Transverse colon (tissue), 4 donors: Measurements from ENCODE around the gene NENF. TPM values are rescaled to one million over a fixed set of nuclear protein-coding genes. Genes with fewer than 3 reads are reported as not detected.
A peak's percentile ranks its signal among the peaks of the same experiment; 100 is the strongest.

Experiments
- DNase-seq: peaks from one replicate; pipeline ENCODE4 v3.0.0-alpha.2; 2019
- H3K27ac ChIP-seq, 4 donors: fragments of 200-600 bp; sonication (generic); 2 replicates each; pipeline ENCODE4 v1.5.1; 2016 to 2018; ENCODE audit warnings: inconsistent platforms in 4 of 4
- H3K27me3 ChIP-seq: fragments of 200-600 bp; sonication (generic); 2 replicates; pipeline ENCODE4 v1.5.1; 2017; ENCODE audit warnings: inconsistent platforms
- H3K36me3 ChIP-seq, 4 donors: fragments of 200-600 bp; sonication (generic); 2 replicates each; pipeline ENCODE4 v1.5.1; 2017 to 2019; ENCODE audit warnings: inconsistent platforms in 4 of 4
- H3K4me1 ChIP-seq, 4 donors: fragments of 200-600 bp; sonication (generic); 2 replicates each; pipeline ENCODE4 v1.5.1; 2017 to 2020; ENCODE audit warnings: inconsistent platforms in 4 of 4
- H3K4me3 ChIP-seq, 4 donors: fragments of 200-600 bp; sonication (generic); 1 replicate in 1 of 4; 2 replicates in 3 of 4; pipeline versions ENCODE4 v1.5.1 to v1.6.1; 2017 to 2019; ENCODE audit warnings: inconsistent platforms in 4 of 4
- H3K9me3 ChIP-seq, 2 donors: fragments of 200-600 bp; sonication (generic); 2 replicates each; pipeline ENCODE4 v1.5.1; 2017 to 2019; ENCODE audit warnings: inconsistent platforms in 2 of 2
- EP300 ChIP-seq: sonication (generic); formaldehyde crosslinking; IDR thresholded peaks from one replicate; pipeline ENCODE4 v1.6.1; 2017; ENCODE audit warnings: antibody characterized with exemption, low read depth
- POLR2A ChIP-seq: fragments of 450-650 bp; IDR thresholded peaks from one replicate; pipeline ENCODE4 v1.6.1; 2016; ENCODE audit warnings: antibody characterized with exemption, mild to moderate bottlenecking, moderate library complexity
- POLR2AphosphoS5 ChIP-seq, 3 donors: sonication (generic); formaldehyde crosslinking; IDR thresholded peaks; one replicate each; pipeline ENCODE4 v1.6.1; 2016; ENCODE audit warnings: antibody characterized with exemption in 3 of 3
- WGBS, 2 donors: methylation state at CpG; one replicate each; pipeline ENCODE4 v1.1.5; 2018; ENCODE audit warnings: low coverage in 1 of 2; 5-methylcytosine and 5-hydroxymethylcytosine counted together
- in situ Hi-C, 4 donors: fragments of 200-750 bp; cut with MboI; loops; one replicate each; pipeline versions ENCODE4 v1.15.0 to v1.15.1; 2017; ENCODE audit warnings: low sequenced_read_pairs in 3 of 4, low pct_ligation_motif_present in 1 of 4, low pct_unique_long_range_greater_than_20kb in 1 of 4
- intact Hi-C: fragments of 100-400 bp; cut with DNase I; formaldehyde crosslinking; loops from one replicate; pipeline ENCODE4 v1.15.1; 2023; ENCODE audit warnings: low total_unique reads
- total RNA-seq, 4 donors: library from RNA; depleted of rRNA; stranded (reverse); fragments of >200 nt; gene quantifications; one replicate each; pipeline ENCODE4 v1.1.0, GENCODE V29; 2016
- TF ChIP-seq, protein P1 (sequence below), 5 experiments: fragments of 200-600 bp in 3 of 5; fragments of 450-650 bp in 2 of 5; sonication (generic) in 3 of 5; IDR thresholded peaks; 1 replicate in 2 of 5; 2 replicates in 3 of 5; pipeline ENCODE4 v1.5.1; 2016 to 2017; ENCODE audit warnings: antibody characterized with exemption in 5 of 5, inconsistent platforms in 3 of 5, mild to moderate bottlenecking in 2 of 5, moderate library complexity in 1 of 5

The NENF gene
- total RNA-seq, 4 donors from 2014 or later, result 24.2 to 91.5 (median 35.7) TPM

DNA sequence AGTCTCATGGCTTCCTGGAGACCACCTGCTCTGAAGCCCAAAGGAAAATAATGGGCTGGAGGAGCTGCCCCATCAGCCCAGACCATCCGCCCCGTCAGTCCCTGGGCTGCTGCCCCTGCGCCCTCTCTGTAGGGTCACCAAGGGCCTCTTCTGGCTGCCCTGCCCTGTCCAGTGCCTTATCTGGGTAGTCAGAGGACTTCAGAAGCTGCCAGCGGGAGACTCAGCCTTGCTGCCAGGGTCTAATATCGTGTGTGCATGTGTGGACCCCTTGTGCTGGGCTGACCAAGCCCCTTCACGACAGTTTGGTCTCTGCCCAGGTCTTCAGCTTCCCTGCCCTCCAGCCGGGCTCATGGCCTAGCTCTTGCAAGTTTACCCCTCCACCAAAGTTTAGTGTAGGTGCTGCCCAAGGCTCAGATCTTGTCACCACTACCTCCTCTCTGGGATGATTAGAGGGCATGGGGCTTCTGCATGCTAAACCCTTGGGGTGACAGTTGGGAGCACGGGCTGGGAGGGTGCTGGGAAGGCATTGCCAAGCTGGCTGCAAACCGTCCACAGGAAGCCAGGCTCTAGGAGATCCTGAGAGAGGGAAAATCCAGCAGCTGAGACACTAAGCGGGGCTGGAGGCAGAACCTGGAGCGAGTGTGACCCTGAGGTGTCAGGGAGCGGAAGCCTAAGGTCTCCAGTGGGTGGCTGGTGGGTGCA is 20.6 kb downstream of the NENF start:
- 89% methylated on average over 12 of the region's 12 CpGs; no CpG with 5 or more reads in 1 of the 2 donors for WGBS, 2 donors
- no peaks in the 10 kb centered on the region for H3K27me3 ChIP-seq
- TF ChIP-seq, protein P1, sequence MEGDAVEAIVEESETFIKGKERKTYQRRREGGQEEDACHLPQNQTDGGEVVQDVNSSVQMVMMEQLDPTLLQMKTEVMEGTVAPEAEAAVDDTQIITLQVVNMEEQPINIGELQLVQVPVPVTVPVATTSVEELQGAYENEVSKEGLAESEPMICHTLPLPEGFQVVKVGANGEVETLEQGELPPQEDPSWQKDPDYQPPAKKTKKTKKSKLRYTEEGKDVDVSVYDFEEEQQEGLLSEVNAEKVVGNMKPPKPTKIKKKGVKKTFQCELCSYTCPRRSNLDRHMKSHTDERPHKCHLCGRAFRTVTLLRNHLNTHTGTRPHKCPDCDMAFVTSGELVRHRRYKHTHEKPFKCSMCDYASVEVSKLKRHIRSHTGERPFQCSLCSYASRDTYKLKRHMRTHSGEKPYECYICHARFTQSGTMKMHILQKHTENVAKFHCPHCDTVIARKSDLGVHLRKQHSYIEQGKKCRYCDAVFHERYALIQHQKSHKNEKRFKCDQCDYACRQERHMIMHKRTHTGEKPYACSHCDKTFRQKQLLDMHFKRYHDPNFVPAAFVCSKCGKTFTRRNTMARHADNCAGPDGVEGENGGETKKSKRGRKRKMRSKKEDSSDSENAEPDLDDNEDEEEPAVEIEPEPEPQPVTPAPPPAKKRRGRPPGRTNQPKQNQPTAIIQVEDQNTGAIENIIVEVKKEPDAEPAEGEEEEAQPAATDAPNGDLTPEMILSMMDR (IDR thresholded peaks at IDR 0.05), result no peak
- TF ChIP-seq POLR2A (no peak), EP300 (no peak), POLR2AphosphoS5 (IDR thresholded peaks at IDR 0.05) (no peak)
- H3K4me1 ChIP-seq, result peaks cover 0 to 14% (median 3%) of the 10 kb centered on the region in 4 donors
- H3K9me3 ChIP-seq, result no peaks in the 10 kb centered on the region
- DNase-seq, result no peak
- intact Hi-C loops (no loop called here), in situ Hi-C loops (loop anchor here (10.0 to 25.0 kb wide), 5 partner anchors 79 to 766 kb away; partner anchors contain the start of gene NEK2 (in 1 of the 4))
- H3K36me3 ChIP-seq, result no peaks in the 10 kb centered on the region
- H3K4me3 ChIP-seq, result no peak overlapping the region
- H3K27ac ChIP-seq, result no peak overlapping the region

DNA sequence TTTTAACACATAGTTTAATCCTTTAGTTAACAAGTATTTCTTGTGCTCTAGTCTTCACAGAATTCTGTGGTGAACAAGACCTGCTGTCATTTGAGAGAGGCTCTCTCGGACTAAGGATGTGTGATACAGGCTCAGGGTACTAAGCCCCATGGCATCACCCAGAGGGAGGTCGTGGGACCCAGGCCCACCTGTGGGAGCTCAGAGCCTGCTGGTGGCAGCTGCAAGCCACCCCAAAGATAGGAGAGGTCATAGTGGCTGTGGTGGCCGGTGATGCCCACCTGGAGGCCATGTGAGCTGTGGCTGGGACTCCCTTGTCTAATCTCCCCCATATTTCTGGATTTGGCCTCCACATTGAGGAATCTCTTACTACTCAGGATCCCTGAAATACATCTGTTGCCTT is 22.0 kb downstream of the NENF start:
- no peak overlapping the region for H3K4me3 ChIP-seq
- peaks cover 0 to 14% (median 3%) of the 10 kb centered on the region in 4 donors for H3K4me1 ChIP-seq
- TF ChIP-seq POLR2A, result no peak
- TF ChIP-seq EP300, result no peak
- WGBS, 2 donors, result 85 to 97% methylated on average over 2 to 3 of the region's 3 CpGs
- H3K36me3 ChIP-seq, result no peaks in the 10 kb centered on the region
- in situ Hi-C loops, result loop anchor here (5.0 to 25.0 kb wide), 6 partner anchors 80 to 767 kb away; partner anchors contain the start of gene NEK2 (in 1 of the 4)
- H3K27ac ChIP-seq, result no peak overlapping the region
- intact Hi-C loops, result loop anchor here (5.0 kb wide), 2 partner anchors 87 to 387 kb away; no protein-coding TSS in a partner anchor
- DNase-seq, result no peak
- no peaks in the 10 kb centered on the region for H3K9me3 ChIP-seq
- H3K27me3 ChIP-seq, result no peaks in the 10 kb centered on the region

DNA sequence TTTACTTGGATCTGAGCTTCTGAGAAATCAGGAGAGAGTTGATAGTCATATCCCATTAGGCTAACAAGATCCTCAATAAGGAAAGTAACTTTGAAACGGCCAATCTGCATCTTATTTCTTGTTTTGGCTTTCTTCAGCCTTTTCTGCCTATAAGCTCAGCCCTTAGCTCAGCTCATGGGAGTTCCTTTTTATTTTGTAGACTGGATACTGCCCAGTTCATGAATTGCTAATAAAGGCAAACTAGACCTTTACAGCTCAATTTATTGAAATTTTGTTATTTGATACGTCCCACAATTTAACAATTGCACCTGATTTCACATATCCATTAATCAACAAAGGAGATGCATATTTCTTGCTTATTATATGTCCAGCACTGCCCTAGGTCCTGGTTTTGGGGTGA is 22.7 kb downstream of the NENF start:
- TF ChIP-seq, protein P1 (IDR thresholded peaks at IDR 0.05), result no peak
- TF ChIP-seq POLR2A, result no peak
- peaks cover 0 to 14% (median 3%) of the 10 kb centered on the region in 4 donors for H3K4me1 ChIP-seq
- no peak overlapping the region for H3K4me3 ChIP-seq
- H3K27me3 ChIP-seq, result no peaks in the 10 kb centered on the region
- no peaks in the 10 kb centered on the region for H3K9me3 ChIP-seq
- WGBS, 2 donors, result 71 to 89% methylated on average over 2 of the region's 2 CpGs
- H3K27ac ChIP-seq, result no peak overlapping the region
- intact Hi-C loops (loop anchor here (5.0 kb wide), 2 partner anchors 88 to 388 kb away; no protein-coding TSS in a partner anchor), in situ Hi-C loops (loop anchor here (5.0 to 25.0 kb wide), 6 partner anchors 81 to 768 kb away; partner anchors contain the start of gene NEK2 (in 1 of the 4))
- no peak for DNase-seq
- no peaks in the 10 kb centered on the region for H3K36me3 ChIP-seq

DNA sequence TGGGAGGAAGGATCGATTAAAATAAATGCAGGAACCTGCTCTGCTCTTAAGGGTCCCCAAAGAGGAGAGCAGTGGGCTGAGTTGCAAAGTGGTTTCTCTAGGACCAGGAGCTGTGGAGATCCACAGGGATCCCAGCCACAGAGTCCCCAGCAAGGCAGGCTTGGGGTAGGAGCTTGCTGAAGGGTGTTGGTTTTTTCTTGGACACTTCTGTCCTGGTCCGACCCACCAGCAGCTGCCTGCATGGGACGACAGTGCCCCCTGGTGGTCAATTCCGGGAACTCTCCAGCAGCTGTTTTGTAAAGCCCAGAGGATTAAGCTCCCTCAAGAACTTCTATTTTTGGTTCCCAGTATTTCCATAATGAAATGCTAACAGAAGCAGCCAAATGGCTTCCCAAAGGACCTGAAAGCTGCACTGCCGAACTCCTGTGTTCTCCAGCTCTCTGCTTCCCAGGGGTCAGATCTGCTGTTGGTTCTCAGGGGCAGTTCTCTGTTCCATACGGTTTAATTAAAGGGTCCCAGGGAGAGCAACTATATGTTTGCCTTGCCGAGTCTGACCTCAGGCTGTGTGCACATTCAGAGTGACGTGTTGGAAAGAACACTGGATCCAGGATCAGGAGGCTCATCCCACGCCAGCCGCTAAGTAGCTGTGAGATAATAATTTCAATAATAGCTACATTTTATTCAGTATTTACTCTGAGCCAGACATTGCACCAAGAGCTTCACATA is 23.2 kb downstream of the NENF start:
- 38 to 50% methylated on average over 2 to 10 of the region's 10 CpGs for WGBS, 2 donors
- H3K27me3 ChIP-seq, result no peaks in the 10 kb centered on the region
- no peaks in the 10 kb centered on the region for H3K36me3 ChIP-seq
- intact Hi-C loops (loop anchor here (5.0 kb wide), 2 partner anchors 89 to 389 kb away; no protein-coding TSS in a partner anchor), in situ Hi-C loops (loop anchor here (5.0 to 25.0 kb wide), 6 partner anchors 81 to 769 kb away; partner anchors contain the start of gene NEK2 (in 1 of the 4))
- peaks cover 0 to 14% (median 3%) of the 10 kb centered on the region in 4 donors for H3K4me1 ChIP-seq
- peak overlapping the region in 2 of 4 donors; percentile 26 to 36 for H3K27ac ChIP-seq
- no peaks in the 10 kb centered on the region for H3K9me3 ChIP-seq
- TF ChIP-seq POLR2AphosphoS5 (IDR thresholded peaks at IDR 0.05) (no peak), POLR2A (no peak), EP300 (no peak)
- TF ChIP-seq, protein P1 (IDR thresholded peaks at IDR 0.05), result peak; percentile 92 to 99 (median 98)
- DNase-seq, result peak; percentile 89
- no peak overlapping the region for H3K4me3 ChIP-seq
